DMS79 (cell line): ENCODE data around the gene NOTO.

ENCODE experiments used
- DNase-seq: peaks from one replicate; lab custom pipeline; 2025; lab: John Stamatoyannopoulos, UW

Gene NOTO

DNA sequence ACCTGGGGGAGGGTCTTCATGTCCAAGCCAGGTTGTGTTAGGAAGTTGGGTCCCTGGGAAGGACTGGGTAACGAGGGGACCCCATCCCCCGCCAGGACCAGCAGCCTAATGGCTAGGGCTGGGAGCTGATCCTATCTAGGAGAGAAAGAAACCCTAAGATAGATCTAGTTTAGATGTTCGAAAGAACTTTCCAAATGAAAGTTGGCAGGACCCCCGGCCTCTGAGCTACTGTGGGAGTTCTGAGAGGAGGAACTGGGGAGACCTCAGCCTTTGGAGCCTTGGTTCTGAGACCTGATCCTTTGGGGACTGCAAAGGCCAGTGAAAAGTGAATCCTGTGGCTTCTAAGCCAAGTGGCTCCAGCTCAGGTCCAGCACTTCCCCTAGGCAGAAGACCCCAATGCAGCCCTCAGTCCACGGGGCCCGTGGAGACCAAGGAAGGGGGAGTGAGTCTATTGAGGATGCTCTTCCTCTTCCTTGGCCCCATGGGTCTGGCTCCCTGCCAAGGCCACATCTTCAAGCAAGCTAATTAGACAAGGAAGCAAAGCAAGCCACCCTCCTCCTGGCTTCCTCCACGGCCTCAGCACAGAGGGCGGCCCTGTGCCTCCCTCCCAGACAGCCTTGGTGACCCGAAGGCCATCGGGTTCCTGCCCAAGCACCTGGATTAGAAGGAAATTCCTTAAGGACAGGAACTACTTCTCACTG is 55.2 kb downstream of the NOTO start:
- no peak for DNase-seq

DNA sequence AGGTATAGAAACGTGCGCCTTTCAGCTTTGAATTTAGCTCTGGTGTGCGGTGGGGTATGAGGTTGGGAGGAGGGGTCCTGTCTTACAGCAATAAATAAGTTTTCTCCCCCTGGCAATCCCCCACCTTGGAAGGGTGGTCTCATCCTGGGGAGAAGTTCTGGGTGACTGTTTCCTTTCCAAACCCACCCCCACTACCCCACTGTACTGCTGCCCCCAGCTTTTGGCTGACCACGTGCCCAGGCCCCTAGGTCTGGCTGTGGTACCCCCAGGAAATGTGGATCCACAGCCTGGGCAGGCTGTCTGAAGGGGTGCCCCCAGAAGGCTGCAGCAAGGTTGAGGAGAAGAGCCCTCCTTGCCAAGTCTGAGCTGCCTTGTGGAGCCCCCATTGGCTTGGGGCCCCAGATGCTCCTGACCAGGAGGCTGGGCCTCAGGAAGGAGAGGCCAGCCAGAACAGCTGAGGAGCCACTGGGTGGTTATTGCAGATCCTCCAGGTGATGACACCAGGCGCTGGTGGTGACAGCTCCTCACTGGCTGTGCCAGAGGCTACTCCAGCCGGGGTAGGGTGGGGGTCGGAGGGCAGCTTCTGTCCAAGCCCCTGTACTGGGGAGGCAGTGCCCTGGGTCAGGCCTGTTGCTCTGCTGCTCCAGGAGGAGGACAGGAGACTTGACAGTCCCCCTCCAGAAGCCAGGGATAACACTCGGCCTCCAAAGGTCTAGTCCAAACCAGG is 56.0 kb downstream of the NOTO start:
- DNase-seq = no peak

GRCh38 chr2:73258913-73259215 is 56.5 kb downstream of the NOTO start:
- DNase-seq = no peak

- no peak for DNase-seq
Measured at GRCh38 chr2:73259276-73259675, 56.9 kb downstream of the NOTO start.

GRCh38 chr2:73259704-73260337 is 57.4 kb downstream of the NOTO start:
- no peak for DNase-seq

DNA sequence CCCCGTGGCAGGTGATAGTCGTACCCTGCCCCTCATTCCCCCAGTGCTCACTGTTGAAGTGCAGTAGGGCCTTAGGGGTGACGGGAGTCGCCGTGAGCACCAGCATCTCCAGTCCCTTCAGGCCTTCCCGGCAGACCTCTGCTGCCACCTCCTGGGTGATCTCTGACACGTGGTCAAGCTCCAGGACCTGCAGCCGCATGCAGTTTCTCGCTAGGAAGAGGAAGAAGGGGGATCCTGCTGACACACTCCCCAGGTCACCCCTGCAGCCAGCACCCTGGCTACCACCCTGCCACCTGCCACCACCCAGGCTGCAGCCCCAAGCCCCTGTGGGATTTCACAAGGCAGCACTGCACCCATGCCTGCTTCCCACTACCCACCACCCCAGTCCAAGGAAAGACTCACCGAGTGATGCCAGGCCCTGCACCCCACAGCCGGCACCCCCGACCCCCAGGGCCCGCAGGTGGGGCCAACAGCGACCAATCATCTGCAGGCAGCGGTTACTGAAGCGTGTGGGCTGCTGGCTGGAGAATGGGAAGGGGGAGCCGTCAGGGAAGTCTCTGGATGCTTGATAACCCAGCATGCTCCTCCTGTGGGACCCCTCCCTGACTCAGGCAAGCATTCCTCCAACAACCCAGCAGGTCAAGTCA is 58.1 kb downstream of the NOTO start:
- DNase-seq = no peak
